HepG2 (cell line): ENCODE data around the gene CD300LF. TPM values are rescaled to one million over a fixed set of nuclear protein-coding genes. Genes with fewer than 3 reads are reported as not detected.
A peak's percentile ranks its signal among the peaks of the same experiment; 100 is the strongest.

Experiments used
- ATAC-seq: fragments of 200-7000 bp; cut with Tn5 transposase; 3 replicates; pipeline ENCODE4 v1.9.1; 2020; ENCODE audit warnings: mild to moderate bottlenecking, moderate library complexity
- BruUV-seq: library from RNA; stranded (reverse); fragments of 400-500 nt; replicated peaks from 2 replicates; lab custom pipeline; 2021; lab: Mats Ljungman, UMichigan
- CTCF ChIA-PET: fragments of 300-600 bp; formaldehyde crosslinking; extraction: SDS; loops from one replicate; lab custom pipeline; 2021; ENCODE audit warnings: low total read pairs, inconsistent platforms, low intra/inter-chr PET ratio; lab: Yijun Ruan, JAX
- POLR2A ChIA-PET: fragments of 350-600 bp; sonication (Branson Sonifier 250); formaldehyde crosslinking; loops from one replicate; lab custom pipeline; 2020; ENCODE audit warnings: antibody characterized with exemption, inconsistent platforms; lab: Yijun Ruan, JAX
- DNase-seq: peaks from one replicate; pipeline ENCODE4 v3.0.0-alpha.2; 2015; ENCODE audit warnings: low spot score
- FAIRE-seq: peaks from 3 replicates; lab custom pipeline; 2011; peaks lifted over from hg19 to GRCh38; lab: Jason Lieb, UNC
- H2AFZ ChIP-seq: one replicate; pipeline ENCODE4 v1.6.1; 2011; ENCODE audit warnings: low read length, inconsistent platforms
- H3K27ac ChIP-seq: fragments of 300-600 bp; 3 replicates; pipeline ENCODE4 v1.8.0; 2011; ENCODE audit warnings: mixed run types, mild to moderate bottlenecking, mixed read lengths, low read length, inconsistent platforms; ENCODE audit not compliant: insufficient read depth; ENCODE audit errors: extremely low read length
- H3K27me3 ChIP-seq, 2 experiments: fragments of 200-600 bp in 1 of 2; 2 replicates in 1 of 2; 3 replicates in 1 of 2; pipeline versions ENCODE4 v1.6.0 to v1.8.0; 2011; ENCODE audit warnings: low read length in 2 of 2, mild to moderate bottlenecking in 2 of 2, moderate library complexity in 2 of 2, inconsistent platforms in 1 of 2; ENCODE audit not compliant: insufficient read depth in 2 of 2, control insufficient read depth in 1 of 2
- H3K36me3 ChIP-seq, 2 experiments: fragments of 200-600 bp in 1 of 2; replicated peaks in 1 of 2; 2 replicates in 1 of 2; 3 replicates in 1 of 2; pipeline versions ENCODE4 v1.5.1 to v1.8.0; 2011; ENCODE audit warnings: low read length in 2 of 2, inconsistent platforms in 1 of 2; ENCODE audit not compliant: insufficient read depth in 2 of 2, control insufficient read depth in 1 of 2
- H3K4me1 ChIP-seq: 2 replicates; pipeline ENCODE4 v1.5.1; 2012; ENCODE audit warnings: low read length, inconsistent platforms; ENCODE audit not compliant: insufficient read depth
- H3K4me2 ChIP-seq: 2 replicates; pipeline ENCODE4 v1.6.0; 2011; ENCODE audit warnings: low read depth, low read length, inconsistent platforms
- H3K4me3 ChIP-seq, 3 experiments: fragments of 200-600 bp in 1 of 3; sonication (generic), shearing (Covaris generic) in 1 of 3; replicated peaks in 1 of 3; 2 replicates each; pipeline ENCODE4 v1.5.1; 2011 to 2016; ENCODE audit warnings: low read length in 3 of 3, inconsistent platforms in 2 of 3, low read depth in 2 of 3, mild to moderate bottlenecking in 2 of 3, control low read depth in 1 of 3, mixed read lengths in 1 of 3; ENCODE audit not compliant: insufficient read depth in 1 of 3
- H3K79me2 ChIP-seq: one replicate; pipeline ENCODE4 v1.6.1; 2011; ENCODE audit warnings: low read length, inconsistent platforms; ENCODE audit not compliant: insufficient read depth
- H3K9ac ChIP-seq: 2 replicates; pipeline ENCODE4 v1.6.0; 2011; ENCODE audit warnings: mild to moderate bottlenecking, low read depth, low read length, inconsistent platforms; ENCODE audit not compliant: insufficient read depth
- H3K9me3 ChIP-seq: 2 replicates; pipeline ENCODE4 v1.5.1; 2012; ENCODE audit warnings: mild to moderate bottlenecking, low read length
- H4K20me1 ChIP-seq: 2 replicates; pipeline ENCODE4 v1.6.0; 2011; ENCODE audit warnings: inconsistent platforms, mild to moderate bottlenecking, low read length, moderate library complexity; ENCODE audit not compliant: insufficient read depth
- CREM ChIP-seq, 2 experiments: sonication (generic) in 1 of 2; formaldehyde crosslinking in 1 of 2; IDR thresholded peaks; 2 replicates each; pipeline versions ENCODE4 v1.4.0 to v1.6.1; 2016 to 2020; ENCODE audit warnings: antibody characterized with exemption in 1 of 2, mild to moderate bottlenecking in 1 of 2, missing genetic modification reagents in 1 of 2
- GATAD2A ChIP-seq: IDR thresholded peaks from 2 replicates; pipeline ENCODE4 v1.6.1; 2016
- MED1 ChIP-seq: sonication (generic); formaldehyde crosslinking; IDR thresholded peaks from 2 replicates; pipeline ENCODE4 v1.4.0; 2020; ENCODE audit warnings: missing genetic modification reagents
- SIN3A ChIP-seq: IDR thresholded peaks from 2 replicates; pipeline ENCODE4 v1.6.1; 2011; ENCODE audit warnings: low read depth, mild to moderate bottlenecking, control low read depth, low read length, borderline replicate concordance
- ZIK1 ChIP-seq: sonication (generic); formaldehyde crosslinking; IDR thresholded peaks from 2 replicates; pipeline ENCODE4 v1.5.0; 2020; ENCODE audit warnings: mild to moderate bottlenecking, low read depth, missing genetic modification reagents, borderline replicate concordance
- ZNF263 ChIP-seq: sonication (generic); formaldehyde crosslinking; IDR thresholded peaks from 2 replicates; pipeline ENCODE4 v1.4.0; 2020; ENCODE audit warnings: missing genetic modification reagents
- ZNF451 ChIP-seq: sonication (generic); formaldehyde crosslinking; IDR thresholded peaks from 2 replicates; pipeline ENCODE4 v1.5.0; 2020; ENCODE audit warnings: mild to moderate bottlenecking, missing genetic modification reagents
- ZNF546 ChIP-seq: sonication (generic); formaldehyde crosslinking; conservative IDR thresholded peaks from 2 replicates; pipeline ENCODE4 v1.8.1; 2023; ENCODE audit warnings: mild to moderate bottlenecking, missing genetic modification reagents
- ZNF547 ChIP-seq: sonication (generic); formaldehyde crosslinking; IDR thresholded peaks from 2 replicates; pipeline ENCODE4 v1.5.1; 2020; ENCODE audit warnings: mild to moderate bottlenecking, missing genetic modification reagents
- ZNF607 ChIP-seq: sonication (generic); formaldehyde crosslinking; IDR thresholded peaks from 2 replicates; pipeline ENCODE4 v1.5.1; 2020; ENCODE audit warnings: missing genetic modification reagents, mild to moderate bottlenecking, borderline replicate concordance
- ZNF841 ChIP-seq: sonication (generic); formaldehyde crosslinking; IDR thresholded peaks from 2 replicates; pipeline ENCODE4 v1.8.1; 2023; ENCODE audit warnings: missing genetic modification reagents, borderline replicate concordance
- WGBS: methylation state at CpG from one replicate; pipeline ENCODE4 v1.1.6; 2017; ENCODE audit warnings: low lambda C conversion rate; 5-methylcytosine and 5-hydroxymethylcytosine counted together
- in situ Hi-C: cut with HindIII; loops from 2 replicates; pipeline ENCODE4 v1.10.0; 2017; ENCODE audit warnings: low pct_unique_long_range_greater_than_20kb; ENCODE audit not compliant: extremely low pct_ligation_motif_present
- intact Hi-C: fragments of 100-400 bp; cut with micrococcal nuclease; formaldehyde crosslinking; loops from one replicate; pipeline ENCODE4 v1.10.0; 2022; ENCODE audit not compliant: unreplicated experiment
- polyA plus RNA-seq, 8 experiments: library from polyadenylated mRNA; depleted of rRNA in 3 of 8; stranded (reverse) in 7 of 8; unstranded in 1 of 8; fragments of >200 nt; fragmentation: Illumina TruSeq in 4 of 8; extraction: Trizol in 4 of 8; gene quantifications; 2 replicates each; pipeline versions ENCODE4 v1.2.1 to v1.2.3, GENCODE V29; 2011 to 2016; ENCODE audit warnings: low read depth in 4 of 8, missing spikeins in 1 of 8, mixed read lengths in 1 of 8; ENCODE audit not compliant: insufficient read depth in 1 of 8
- total RNA-seq, 5 experiments: library from RNA; depleted of rRNA; stranded (reverse); fragments of >200 nt; fragmentation: Illumina TruSeq; extraction: Trizol; gene quantifications; 2 replicates each; pipeline ENCODE4 v1.2.3, GENCODE V29; 2016; ENCODE audit warnings: low read depth in 1 of 5
- TF ChIP-seq, protein P1 (sequence below): sonication (generic); formaldehyde crosslinking; IDR thresholded peaks from 2 replicates; pipeline ENCODE4 v1.8.1; 2023; ENCODE audit warnings: missing genetic modification reagents, mild to moderate bottlenecking, borderline replicate concordance
- TF ChIP-seq, protein P2 (sequence below): sonication (generic); formaldehyde crosslinking; IDR thresholded peaks from 2 replicates; pipeline ENCODE4 v1.5.0; 2020; ENCODE audit warnings: missing genetic modification reagents
- TF ChIP-seq, protein P3 (sequence below): sonication (generic); formaldehyde crosslinking; IDR thresholded peaks from 2 replicates; pipeline ENCODE4 v1.9.0; 2022; ENCODE audit warnings: missing genetic modification reagents, mild to moderate bottlenecking, borderline replicate concordance
- TF ChIP-seq, protein P4 (sequence below): IDR thresholded peaks from 2 replicates; pipeline ENCODE4 v1.6.1; 2016; ENCODE audit warnings: low read depth, borderline replicate concordance
- TF ChIP-seq, protein P5 (sequence below): sonication (generic); formaldehyde crosslinking; IDR thresholded peaks from 2 replicates; pipeline ENCODE4 v1.5.0; 2020; ENCODE audit warnings: mild to moderate bottlenecking, missing genetic modification reagents

Gene CD300LF
- total and polyA plus RNA-seq, 2 of the 13 experiments (the other 11 are each of a cell fraction or from before 2014, with no cell fraction given), result not detected

DNA sequence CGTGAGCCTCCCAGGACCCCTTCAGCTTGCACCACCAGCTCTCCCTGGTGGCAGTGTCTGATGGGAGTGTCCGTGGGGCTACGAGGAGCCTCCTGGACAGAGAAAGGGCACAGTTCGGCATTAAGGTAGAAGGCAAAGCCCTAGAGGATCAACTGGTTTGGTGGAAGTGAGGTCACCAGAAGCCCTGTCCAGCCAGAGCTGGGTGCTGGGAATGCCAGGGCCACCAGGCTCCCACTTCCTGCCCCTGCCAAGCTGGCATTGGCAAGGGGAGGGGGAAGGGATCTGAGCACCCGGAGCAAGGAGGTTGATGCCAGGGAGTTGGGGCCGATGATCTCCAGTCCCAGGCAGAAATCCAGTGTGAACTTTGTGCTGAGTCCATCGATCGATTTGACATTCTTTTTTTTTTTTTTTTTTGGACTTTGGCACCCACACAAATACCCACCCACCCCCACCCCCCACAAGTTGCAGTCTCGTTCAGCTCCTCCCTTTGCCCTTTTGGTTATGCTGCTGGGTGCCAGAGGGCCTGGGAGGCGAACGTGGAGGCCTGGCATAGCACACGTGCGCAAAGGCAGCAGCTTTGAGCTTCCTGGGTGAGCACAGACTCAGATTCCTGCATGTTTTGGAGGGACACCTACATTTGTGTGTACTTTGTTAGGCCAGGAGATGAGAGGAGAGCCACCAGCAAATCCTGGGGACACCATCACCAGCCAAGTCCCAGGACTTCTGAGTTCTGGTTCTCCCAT lies 37.8 kb upstream of the CD300LF start (continued):
- TF ChIP-seq GATAD2A (peak; percentile 96), SIN3A (peak; percentile 94), ZNF547 (CRISPR knock-in tag) (no peak), ZNF451 (no peak), ZNF263 (CRISPR knock-in tag) (peak; percentile 81), CREM (IDR thresholded peaks at IDR 0.05) (peak; percentile 87), CREM (CRISPR knock-in tag; IDR thresholded peaks at IDR 0.05) (no peak), ZNF841 (CRISPR knock-in tag) (no peak), MED1 (peak; percentile 94)
- TF ChIP-seq, protein P1, sequence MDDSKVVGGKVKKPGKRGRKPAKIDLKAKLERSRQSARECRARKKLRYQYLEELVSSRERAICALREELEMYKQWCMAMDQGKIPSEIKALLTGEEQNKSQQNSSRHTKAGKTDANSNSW (CRISPR knock-in tag), result no peak
- TF ChIP-seq, protein P2, sequence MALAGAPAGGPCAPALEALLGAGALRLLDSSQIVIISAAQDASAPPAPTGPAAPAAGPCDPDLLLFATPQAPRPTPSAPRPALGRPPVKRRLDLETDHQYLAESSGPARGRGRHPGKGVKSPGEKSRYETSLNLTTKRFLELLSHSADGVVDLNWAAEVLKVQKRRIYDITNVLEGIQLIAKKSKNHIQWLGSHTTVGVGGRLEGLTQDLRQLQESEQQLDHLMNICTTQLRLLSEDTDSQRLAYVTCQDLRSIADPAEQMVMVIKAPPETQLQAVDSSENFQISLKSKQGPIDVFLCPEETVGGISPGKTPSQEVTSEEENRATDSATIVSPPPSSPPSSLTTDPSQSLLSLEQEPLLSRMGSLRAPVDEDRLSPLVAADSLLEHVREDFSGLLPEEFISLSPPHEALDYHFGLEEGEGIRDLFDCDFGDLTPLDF (CRISPR knock-in tag), result peak; percentile 51; the same call in 1 of the 2 replicates

DNA sequence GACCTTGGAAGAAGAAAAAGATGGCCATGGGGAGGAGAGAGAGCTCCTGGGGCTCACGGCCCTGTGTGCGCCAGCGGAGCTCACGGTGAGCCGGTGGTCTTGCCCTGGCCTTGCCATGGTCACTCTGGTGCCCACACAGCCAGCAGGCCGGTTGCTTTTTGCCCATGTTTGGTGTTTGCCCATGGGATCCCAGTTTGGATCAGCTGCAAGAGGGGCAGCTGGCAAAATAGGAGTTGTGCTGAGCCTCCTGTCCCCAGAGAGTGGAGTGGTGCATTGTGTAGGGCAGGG lies 37.3 kb upstream of the CD300LF start:
- Histone ChIP-seq H3K4me1 (peaks cover 74% of the 10 kb centered on the region), H4K20me1 (peaks cover 19% of the 10 kb centered on the region), H3K27me3 (no peaks in the 10 kb centered on the region; a peak in 1 of 5 replicates), H2AFZ (no peak overlapping the region), H3K4me2 (peak overlapping the region; percentile 97), H3K36me3 (peaks cover 3 to 22% of the 10 kb centered on the region in 2 experiments), H3K79me2 (peaks cover 66% of the 10 kb centered on the region), H3K27ac (peak overlapping the region; percentile 96), H3K9ac (peak overlapping the region; percentile 94), H3K4me3 (peak overlapping the region; percentile 95 to 99 (median 99)), H3K9me3 (no peaks in the 10 kb centered on the region)
- ATAC-seq (no peak), FAIRE-seq (no peak), DNase-seq (no peak)
- WGBS, result 3% methylated on average over 6 of the region's 6 CpGs
- intact Hi-C loops, result loop anchor here (1.0 kb wide), 1 partner anchor 10 kb away; no protein-coding TSS in a partner anchor
- POLR2A ChIA-PET, result interaction anchor here (1.0 to 21.5 kb wide), 16 partner anchors 9 to 1030 kb away, joined by 3 to 1459 read pairs (median 4); partner anchors contain the start of genes FDXR, NAT9 and RAB37
- in situ Hi-C loops, result loop anchor here (10.0 kb wide), 1 partner anchor 315 kb away; the partner anchor contains the start of gene GPRC5C
- CTCF ChIA-PET, result interaction anchor here (1.6 to 9.0 kb wide), 2 partner anchors 22 to 31 kb away, joined by 8 to 219 read pairs; partner anchors contain the start of gene NAT9
- BruUV-seq, result TSS peak; percentile 83
- TF ChIP-seq, protein P3, sequence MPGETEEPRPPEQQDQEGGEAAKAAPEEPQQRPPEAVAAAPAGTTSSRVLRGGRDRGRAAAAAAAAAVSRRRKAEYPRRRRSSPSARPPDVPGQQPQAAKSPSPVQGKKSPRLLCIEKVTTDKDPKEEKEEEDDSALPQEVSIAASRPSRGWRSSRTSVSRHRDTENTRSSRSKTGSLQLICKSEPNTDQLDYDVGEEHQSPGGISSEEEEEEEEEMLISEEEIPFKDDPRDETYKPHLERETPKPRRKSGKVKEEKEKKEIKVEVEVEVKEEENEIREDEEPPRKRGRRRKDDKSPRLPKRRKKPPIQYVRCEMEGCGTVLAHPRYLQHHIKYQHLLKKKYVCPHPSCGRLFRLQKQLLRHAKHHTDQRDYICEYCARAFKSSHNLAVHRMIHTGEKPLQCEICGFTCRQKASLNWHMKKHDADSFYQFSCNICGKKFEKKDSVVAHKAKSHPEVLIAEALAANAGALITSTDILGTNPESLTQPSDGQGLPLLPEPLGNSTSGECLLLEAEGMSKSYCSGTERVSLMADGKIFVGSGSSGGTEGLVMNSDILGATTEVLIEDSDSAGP (CRISPR knock-in tag), result no peak
- TF ChIP-seq ZNF607, result 0 out of 2 replicates have a peak, but pooled peaks have one; percentile 43
- TF ChIP-seq, protein P4, sequence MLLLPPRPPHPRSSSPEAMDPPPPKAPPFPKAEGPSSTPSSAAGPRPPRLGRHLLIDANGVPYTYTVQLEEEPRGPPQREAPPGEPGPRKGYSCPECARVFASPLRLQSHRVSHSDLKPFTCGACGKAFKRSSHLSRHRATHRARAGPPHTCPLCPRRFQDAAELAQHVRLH, result 0 out of 2 replicates have a peak, but pooled peaks have one; percentile 2
- TF ChIP-seq ZIK1 (CRISPR knock-in tag), result no peak
- TF ChIP-seq, protein P5, sequence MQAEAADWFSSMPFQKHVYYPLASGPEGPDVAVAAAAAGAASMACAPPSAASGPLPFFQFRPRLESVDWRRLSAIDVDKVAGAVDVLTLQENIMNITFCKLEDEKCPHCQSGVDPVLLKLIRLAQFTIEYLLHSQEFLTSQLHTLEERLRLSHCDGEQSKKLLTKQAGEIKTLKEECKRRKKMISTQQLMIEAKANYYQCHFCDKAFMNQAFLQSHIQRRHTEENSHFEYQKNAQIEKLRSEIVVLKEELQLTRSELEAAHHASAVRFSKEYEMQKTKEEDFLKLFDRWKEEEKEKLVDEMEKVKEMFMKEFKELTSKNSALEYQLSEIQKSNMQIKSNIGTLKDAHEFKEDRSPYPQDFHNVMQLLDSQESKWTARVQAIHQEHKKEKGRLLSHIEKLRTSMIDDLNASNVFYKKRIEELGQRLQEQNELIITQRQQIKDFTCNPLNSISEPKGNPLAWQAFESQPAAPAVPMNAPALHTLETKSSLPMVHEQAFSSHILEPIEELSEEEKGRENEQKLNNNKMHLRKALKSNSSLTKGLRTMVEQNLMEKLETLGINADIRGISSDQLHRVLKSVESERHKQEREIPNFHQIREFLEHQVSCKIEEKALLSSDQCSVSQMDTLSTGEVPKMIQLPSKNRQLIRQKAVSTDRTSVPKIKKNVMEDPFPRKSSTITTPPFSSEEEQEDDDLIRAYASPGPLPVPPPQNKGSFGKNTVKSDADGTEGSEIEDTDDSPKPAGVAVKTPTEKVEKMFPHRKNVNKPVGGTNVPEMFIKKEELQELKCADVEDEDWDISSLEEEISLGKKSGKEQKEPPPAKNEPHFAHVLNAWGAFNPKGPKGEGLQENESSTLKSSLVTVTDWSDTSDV (CRISPR knock-in tag), result peak; percentile 93
- peak; percentile 73; the same call in 1 of the 2 replicates for TF ChIP-seq ZNF546 (CRISPR knock-in tag)
